Skin epidermis (tissue), 12 donors: Measurements from ENCODE around the gene AQP12B.
"Not testable (repeated sequence)": the region's sequence is repeated elsewhere in the genome, so short reads cannot be mapped to it uniquely, and the experiment has no call there.

Experiments used
- H3K27ac ChIP-seq, 21 experiments: fragments of 200-600 bp; sonication (generic) in 11 of 21; one replicate each; pipeline ENCODE4 v1.5.0; 2020; ENCODE audit warnings: mild to moderate bottlenecking in 3 of 21, inconsistent platforms in 2 of 21, moderate library complexity in 2 of 21
- H3K4me3 ChIP-seq, 7 experiments: fragments of 200-600 bp; sonication (generic) in 2 of 7; one replicate each; pipeline ENCODE4 v1.5.0; 2020; ENCODE audit warnings: inconsistent platforms in 2 of 7, mild to moderate bottlenecking in 2 of 7, moderate library complexity in 1 of 7

The AQP12B gene

DNA sequence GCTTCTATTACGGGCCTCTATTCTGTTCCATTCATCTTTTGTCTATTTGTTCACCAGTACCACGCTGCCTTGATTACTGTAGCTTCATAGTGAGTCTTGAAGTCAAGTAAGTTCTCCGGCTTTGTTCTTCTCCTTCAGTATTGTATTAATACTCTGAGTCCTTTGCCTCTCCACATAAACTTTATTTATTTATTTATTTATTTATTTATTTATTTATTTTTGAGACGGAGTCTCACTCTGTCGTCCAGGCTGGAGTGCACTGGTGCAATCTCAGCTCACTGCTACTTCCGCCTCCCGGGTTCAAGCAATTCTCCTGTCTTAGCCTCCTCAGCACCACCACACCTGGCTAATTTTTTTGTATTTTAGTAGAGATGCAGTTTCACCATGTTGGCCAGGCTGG lies 22.8 kb downstream of the AQP12B start:
- H3K27ac ChIP-seq, H3K4me3 ChIP-seq: not testable (repeated sequence)

DNA sequence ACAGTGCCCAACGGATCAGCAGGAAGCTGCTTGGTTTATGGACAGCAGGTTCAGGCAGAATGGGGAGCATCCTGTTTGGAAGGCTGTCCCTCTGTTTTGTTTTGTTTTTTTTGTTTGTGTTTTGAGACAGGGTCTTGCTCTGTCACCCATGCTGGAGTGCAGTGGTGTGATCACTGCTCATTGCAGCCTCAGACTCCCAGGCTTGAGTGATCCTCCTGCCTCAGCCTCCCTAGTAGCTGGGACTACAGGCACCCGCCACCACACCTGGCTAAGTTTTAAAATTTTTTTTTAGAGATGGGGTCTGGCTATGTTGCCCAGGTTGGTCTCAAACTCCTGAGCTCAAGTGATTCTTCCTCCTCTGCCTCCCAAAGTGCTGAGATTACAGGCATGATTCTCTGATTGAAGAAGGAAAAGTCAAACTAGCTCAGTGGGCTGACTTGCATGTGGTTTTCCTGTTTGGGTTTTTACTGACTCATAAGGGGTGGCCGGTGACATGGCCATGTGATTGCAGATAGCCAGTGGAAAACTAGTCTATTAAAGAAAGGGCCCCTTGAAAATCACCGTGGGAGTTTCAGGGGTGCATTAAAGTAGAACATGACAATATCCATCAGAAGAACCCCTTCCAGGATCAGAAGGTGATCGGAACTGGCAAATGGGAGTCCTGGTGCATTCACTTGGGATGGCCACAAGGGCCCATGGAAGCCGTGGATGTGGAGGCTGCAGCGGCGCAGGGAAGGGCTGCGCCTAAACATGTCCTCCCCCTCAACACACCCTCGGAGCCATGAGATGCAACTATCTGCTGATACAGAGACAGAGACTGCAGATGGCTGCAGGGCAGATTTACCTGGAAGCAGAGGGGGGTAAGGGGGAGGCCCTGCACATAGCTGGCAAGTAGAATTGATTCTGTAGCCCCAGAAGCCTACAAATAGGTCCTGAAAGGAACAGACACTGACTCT lies 26.5 kb downstream of the AQP12B start:
- no peak overlapping the region for H3K4me3 ChIP-seq
- H3K27ac ChIP-seq = no peak overlapping the region

DNA sequence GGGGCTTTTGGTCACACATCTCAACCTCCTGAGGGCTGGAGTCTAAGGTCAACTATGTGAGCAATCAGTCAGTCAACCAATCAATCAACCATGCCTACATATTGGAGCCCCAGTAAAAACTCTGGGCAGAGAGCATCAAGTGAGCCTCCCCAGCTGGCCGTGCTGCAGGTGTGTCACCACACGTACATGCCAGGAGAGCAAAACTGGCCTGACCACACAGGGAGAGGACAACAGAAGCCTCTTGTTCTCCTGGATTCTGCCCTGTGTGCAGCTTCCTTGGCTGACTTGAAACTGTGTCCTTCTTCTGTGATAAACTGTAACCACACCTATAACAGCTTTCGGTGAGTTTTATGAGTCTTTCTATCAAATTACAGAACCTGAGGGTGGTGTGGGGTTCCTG lies 31.5 kb downstream of the AQP12B start:
- Histone ChIP-seq H3K27ac (no peak overlapping the region), H3K4me3 (no peak overlapping the region)

DNA sequence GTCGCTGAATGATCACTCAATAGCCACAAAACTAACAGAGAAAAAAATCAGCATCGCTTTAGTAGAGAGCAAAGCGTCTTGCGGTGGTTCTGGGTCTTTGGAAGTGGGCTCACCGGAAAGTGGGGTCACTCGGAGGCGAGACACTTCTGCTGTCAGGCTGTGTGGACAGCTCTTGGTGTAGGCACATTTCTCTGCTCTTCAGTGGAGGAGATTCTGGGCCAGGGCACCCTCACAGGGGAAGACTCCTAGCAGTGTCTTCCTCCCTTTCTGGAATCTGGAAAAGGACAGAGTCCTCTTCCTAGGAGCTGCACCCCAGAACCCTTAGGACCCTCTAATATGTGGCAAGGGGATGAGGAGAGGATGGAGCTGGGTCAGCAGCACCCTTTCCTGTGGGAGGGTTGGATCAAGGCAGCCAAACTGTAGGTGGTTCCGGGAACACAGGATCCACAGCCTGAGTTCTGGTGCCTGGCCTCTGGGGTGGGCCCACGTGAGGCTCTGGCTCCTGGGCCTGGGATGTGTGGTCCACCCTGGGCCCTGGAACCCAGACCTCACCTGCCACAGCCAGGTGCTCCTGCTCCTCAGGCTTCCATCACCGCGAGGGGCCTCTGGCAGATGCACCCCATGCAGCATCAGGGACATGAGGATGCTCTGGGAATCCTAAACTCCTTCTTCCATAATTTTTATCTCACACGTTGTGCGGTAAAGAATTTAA lies 32.3 kb downstream of the AQP12B start:
- no peak overlapping the region for H3K4me3 ChIP-seq
- H3K27ac ChIP-seq = no peak overlapping the region

DNA sequence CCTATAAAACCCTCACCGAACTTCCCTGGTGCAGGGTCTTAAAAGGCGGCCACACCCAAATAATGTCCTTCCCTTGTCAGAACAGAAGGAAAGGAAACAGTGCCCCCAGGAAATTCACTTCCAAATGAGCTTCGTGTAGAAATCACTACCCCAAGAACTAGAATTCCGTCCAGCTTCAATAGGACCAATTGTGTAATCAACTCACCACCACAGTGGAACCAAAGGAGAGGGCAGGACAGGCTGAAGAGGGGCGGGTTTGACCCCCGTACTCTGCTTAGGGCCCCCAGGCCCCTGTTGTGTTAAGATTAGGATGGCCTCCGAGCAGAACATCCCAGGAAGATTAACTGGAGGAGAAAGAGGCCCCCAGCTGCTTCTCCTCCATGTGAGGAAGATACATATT lies 33.4 kb downstream of the AQP12B start:
- Histone ChIP-seq H3K4me3 (no peak overlapping the region), H3K27ac (no peak overlapping the region)

DNA sequence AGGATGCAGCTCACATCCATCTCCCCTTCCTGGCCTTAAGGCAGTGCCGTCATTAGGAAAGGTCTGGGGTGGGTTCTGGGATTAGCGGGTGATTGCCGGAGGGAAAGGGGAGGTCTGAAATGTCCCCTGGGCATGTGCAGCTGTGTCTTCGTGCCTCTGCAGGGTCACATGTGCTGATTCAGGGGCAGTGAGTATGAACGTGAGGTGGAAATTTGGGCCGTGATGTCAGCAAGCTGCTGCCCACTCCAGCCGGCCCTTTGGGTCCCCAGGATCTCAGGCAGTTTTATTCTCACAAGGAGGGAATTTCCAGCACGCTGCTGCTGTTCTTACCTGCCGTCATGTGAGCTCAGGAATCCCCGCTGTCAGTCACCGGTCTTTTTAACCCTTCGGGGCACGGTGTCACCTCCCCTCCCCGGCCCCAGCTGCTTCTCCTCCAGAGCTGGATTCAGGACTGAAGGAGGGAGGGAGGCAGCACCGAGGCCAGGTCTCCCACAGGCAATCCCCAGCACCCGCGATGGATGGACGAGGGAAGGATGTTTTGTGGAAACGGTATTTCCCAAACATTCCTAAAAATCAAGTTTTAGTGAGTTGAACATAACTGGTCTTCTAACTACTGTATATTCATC lies 33.9 kb downstream of the AQP12B start:
- Histone ChIP-seq H3K4me3 (no peak overlapping the region), H3K27ac (no peak overlapping the region)

DNA sequence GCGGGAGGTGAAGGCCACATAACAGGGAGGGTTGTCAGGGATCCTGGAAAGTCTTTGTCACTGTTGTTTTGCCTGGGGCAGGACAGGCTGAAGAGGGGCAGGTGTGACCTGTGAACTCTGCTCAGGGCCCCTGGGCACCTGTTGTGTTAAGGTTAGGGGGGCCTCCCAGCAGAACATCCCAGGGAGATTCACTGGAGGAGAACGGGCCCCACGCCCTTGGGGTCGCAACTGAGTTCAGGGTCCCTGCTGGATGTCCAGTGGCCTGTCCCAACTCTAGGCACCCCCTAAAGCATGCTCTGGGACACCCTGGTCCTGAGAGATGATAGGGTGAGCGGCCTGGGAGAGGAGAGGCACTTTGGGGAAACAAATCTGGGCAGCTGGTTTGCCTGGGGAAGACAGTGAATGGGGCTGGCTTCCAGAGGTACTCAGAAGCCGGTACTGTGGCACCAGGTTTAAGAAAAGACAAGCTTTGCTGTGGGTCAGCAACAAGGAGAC lies 34.5 kb downstream of the AQP12B start:
- H3K27ac ChIP-seq = no peak overlapping the region
- no peak overlapping the region for H3K4me3 ChIP-seq

GRCh38 chr2:240647503-240648154 lies 35.1 kb downstream of the AQP12B start:
- H3K4me3 ChIP-seq = no peak overlapping the region

GRCh38 chr2:240646900-240647502 lies 35.7 kb downstream of the AQP12B start:
- Histone ChIP-seq H3K27ac (no peak overlapping the region), H3K4me3 (no peak overlapping the region)

More at GRCh38 chr2:240647503-240648154, 35.1 kb downstream of the AQP12B start:
- no peak overlapping the region for H3K27ac ChIP-seq

GRCh38 chr2:240646176-240646899 lies 36.3 kb downstream of the AQP12B start:
- no peak overlapping the region for H3K27ac ChIP-seq
- H3K4me3 ChIP-seq = no peak overlapping the region

DNA sequence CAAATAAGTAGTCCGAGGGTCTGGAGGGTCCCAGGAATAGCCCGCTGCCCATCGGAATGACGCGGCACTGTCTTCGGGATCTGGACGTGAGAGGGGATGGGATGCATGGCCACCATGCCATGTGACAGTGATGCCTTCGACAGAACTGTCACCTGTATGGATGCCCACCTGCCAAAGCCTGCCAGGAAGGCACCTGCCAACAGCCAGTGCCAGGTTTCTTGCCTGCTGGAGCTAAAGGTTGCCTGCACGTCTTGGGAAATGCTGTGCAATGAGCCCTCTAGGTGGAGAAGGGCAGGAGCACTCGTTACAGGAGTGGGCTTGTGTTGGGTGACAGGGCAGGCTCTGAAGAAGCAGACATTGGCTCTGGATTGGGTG lies 36.9 kb downstream of the AQP12B start:
- H3K27ac ChIP-seq = no peak overlapping the region
- H3K4me3 ChIP-seq = no peak overlapping the region

DNA sequence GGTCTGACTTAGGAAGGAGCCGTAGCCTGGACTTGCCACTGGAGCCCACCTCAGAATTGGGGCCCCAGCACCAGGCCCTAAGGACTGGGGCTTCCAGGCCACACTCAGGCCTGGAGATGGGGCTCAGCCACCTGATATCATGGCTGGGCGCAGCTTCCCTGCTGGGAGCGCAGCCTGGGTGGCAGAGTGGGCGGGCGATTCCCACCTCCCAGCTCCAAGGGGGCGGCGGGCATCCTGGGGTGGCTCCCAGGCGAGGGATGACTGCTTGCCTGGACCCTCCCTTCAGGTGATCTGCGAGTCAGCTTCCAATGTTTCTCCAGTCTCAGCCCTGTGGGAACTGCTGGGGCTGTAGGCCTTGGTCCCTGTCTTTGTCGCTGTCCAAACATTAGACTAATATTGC lies 37.3 kb downstream of the AQP12B start:
- H3K27ac ChIP-seq = no peak overlapping the region
- no peak overlapping the region for H3K4me3 ChIP-seq

- no peak overlapping the region for H3K4me3 ChIP-seq
These were observed 37.8 kb downstream of the AQP12B start for GRCh38 chr2:240644859-240645301.

DNA sequence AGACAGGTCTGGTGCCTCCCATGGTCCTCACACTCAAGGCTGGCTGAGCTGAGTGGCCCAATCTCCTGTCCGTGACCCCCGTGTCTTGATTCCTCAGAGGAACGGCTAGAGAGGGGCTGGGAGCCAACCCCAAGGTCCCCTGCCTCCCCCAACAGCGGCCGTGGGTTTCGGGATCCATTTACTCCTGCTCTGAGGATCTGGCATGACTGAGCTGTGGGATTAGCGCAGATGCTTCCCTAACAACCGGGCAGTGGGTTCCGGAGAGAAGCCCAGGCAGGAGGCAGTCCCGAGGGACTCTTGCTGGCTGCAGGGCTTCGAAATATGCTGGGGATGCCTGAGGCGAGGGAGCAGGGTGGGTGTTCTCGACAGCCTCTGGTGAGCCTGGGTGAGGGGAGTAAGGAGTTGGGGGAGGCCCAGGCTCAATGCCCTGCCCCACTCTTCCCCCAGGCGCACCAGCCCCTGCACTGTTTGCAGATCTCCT lies 38.5 kb downstream of the AQP12B start:
- no peak overlapping the region for H3K4me3 ChIP-seq
- H3K27ac ChIP-seq = no peak overlapping the region

More at GRCh38 chr2:240644859-240645301, 37.8 kb downstream of the AQP12B start:
- H3K27ac ChIP-seq = no peak overlapping the region

DNA sequence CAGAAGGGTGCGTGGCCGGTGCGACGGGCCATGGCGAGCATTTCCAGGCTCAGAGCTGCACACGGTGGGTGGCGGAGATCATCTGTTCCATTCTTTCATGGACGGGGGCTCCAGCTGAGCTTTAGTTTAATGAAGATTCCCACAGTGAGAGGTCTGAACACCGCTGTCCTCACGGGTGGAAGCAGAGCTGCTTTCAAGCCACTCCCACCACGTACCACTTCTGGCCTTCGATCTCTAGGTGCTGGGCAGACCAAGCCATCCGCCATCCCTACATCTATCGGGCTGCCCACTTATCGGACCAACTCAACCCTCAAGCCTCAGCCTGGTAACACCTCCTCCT lies 38.9 kb downstream of the AQP12B start:
- no peak overlapping the region for H3K27ac ChIP-seq

GRCh38 chr2:240643093-240643810 lies 39.4 kb downstream of the AQP12B start:
- Histone ChIP-seq H3K27ac (no peak overlapping the region), H3K4me3 (no peak overlapping the region)

More for the DNA sequence above, 38.9 kb downstream of the AQP12B start:
- H3K4me3 ChIP-seq = no peak overlapping the region

DNA sequence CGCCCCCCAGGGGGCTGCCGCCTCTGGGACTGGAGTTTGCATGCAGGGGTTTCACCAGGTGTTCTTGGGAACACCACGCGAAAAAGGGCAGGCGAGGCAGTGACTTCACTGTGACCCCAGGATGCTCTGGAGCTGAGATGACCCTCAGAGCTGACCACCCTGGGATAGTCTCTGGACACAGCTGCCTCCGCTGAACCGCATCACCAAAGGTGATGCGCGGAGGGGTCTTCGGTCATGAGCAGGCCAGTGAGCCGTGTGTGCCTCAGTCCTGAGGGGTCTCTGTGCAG lies 39.9 kb downstream of the AQP12B start:
- Histone ChIP-seq H3K27ac (no peak overlapping the region), H3K4me3 (no peak overlapping the region)

DNA sequence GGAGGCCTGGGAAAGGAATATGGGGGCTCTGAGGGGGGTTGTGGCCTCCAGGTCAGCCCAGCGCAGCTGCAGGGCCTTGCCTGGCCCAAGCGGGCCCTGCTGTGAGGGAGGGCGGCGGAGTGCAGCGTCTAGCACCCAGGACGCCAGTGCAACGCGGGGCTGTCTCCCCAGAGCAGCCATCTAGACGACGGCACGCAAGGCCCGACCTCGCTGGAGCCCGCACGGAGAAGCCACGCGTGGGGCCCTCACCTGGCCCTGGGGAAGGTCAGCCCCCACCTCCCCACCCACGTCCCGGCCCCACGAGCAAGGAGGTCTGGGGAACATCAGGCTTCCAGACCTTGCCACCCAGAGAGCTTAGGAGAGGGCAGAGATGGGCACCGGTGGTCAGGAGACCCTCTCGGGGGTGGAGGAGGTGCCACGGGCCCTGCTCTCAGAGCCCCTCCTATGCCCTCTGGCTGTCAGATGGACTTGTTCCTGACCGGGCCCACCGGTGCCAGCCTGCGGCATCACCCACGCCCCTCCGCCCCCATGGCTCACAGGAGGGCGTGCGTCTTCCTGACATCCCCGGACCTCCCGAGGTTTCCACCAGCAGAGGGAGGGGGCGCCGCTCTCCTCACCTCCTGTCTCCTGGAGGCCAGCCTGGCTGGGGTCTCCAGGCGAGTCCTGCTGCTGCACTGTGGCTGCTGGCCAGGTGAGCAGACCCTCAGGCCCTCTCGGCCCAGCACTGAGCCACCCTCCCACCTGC lies 40.5 kb downstream of the AQP12B start:
- no peak overlapping the region for H3K27ac ChIP-seq

More for the DNA sequence above, 40.5 kb downstream of the AQP12B start:
- H3K4me3 ChIP-seq = no peak overlapping the region
